Loucy (cell line): Measurements from ENCODE around the gene GDPGP1.

Source experiments
- H2AFZ ChIP-seq: fragments of 200-600 bp; sonication (generic); 2 replicates; pipeline ENCODE4 v1.6.0; 2016; ENCODE audit warnings: antibody characterized with exemption, mild to moderate bottlenecking, low read length, moderate library complexity
- H3F3A ChIP-seq: fragments of 200-600 bp; 2 replicates; pipeline ENCODE4 v1.6.0; 2016; ENCODE audit warnings: antibody characterized with exemption, low read depth, mild to moderate bottlenecking
- H3K27me3 ChIP-seq: fragments of 200-600 bp; sonication (generic); 2 replicates; pipeline ENCODE4 v1.6.1; 2014; ENCODE audit warnings: low read length, mild to moderate bottlenecking; ENCODE audit not compliant: insufficient read depth, poor library complexity, severe bottlenecking
- H3K36me3 ChIP-seq: fragments of 200-600 bp; sonication (generic); 2 replicates; pipeline ENCODE4 v1.6.1; 2016; ENCODE audit warnings: low read length; ENCODE audit not compliant: insufficient read depth
- H3K4me1 ChIP-seq: fragments of 200-600 bp; sonication (generic); 2 replicates; pipeline ENCODE4 v1.5.1; 2014; ENCODE audit warnings: low read length, mild to moderate bottlenecking; ENCODE audit not compliant: insufficient read depth, poor library complexity, severe bottlenecking
- H3K4me2 ChIP-seq: fragments of 200-600 bp; sonication (generic); 2 replicates; pipeline ENCODE4 v1.6.0; 2014; ENCODE audit warnings: antibody characterized with exemption, low read length, low read depth, mild to moderate bottlenecking; ENCODE audit not compliant: poor library complexity, severe bottlenecking
- H3K4me3 ChIP-seq: fragments of 200-600 bp; sonication (generic); 2 replicates; pipeline ENCODE4 v1.5.1; 2014; ENCODE audit warnings: low read length, mild to moderate bottlenecking, mixed read lengths; ENCODE audit not compliant: poor library complexity, severe bottlenecking
- H3K79me2 ChIP-seq: fragments of 200-600 bp; sonication (generic); 2 replicates; pipeline ENCODE4 v1.6.1; 2014; ENCODE audit warnings: low read length; ENCODE audit not compliant: insufficient read depth
- H3K9ac ChIP-seq: fragments of 200-600 bp; sonication (generic); 2 replicates; pipeline ENCODE4 v1.6.0; 2014; ENCODE audit warnings: mild to moderate bottlenecking, low read depth, low read length, moderate library complexity; ENCODE audit not compliant: poor library complexity, severe bottlenecking
- H3K9me2 ChIP-seq: fragments of 200-600 bp; sonication (generic); replicated peaks from 2 replicates; pipeline ENCODE4 v1.6.1; 2016; ENCODE audit warnings: low read depth, low read length, mixed read lengths
- H3K9me3 ChIP-seq: fragments of 200-600 bp; sonication (generic); 2 replicates; pipeline ENCODE4 v1.6.1; 2014; ENCODE audit warnings: mild to moderate bottlenecking, antibody characterized with exemption, low read length, low read depth; ENCODE audit not compliant: insufficient read depth
- H4K20me1 ChIP-seq: fragments of 200-600 bp; sonication (generic); 2 replicates; pipeline ENCODE4 v1.6.0; 2014; ENCODE audit warnings: antibody characterized with exemption, low read length, mild to moderate bottlenecking; ENCODE audit not compliant: insufficient read depth, poor library complexity, severe bottlenecking
- CTCF ChIP-seq: fragments of 200-600 bp; sonication (generic); conservative IDR thresholded peaks from 2 replicates; pipeline ENCODE4 v1.5.1; 2014; ENCODE audit warnings: mild to moderate bottlenecking, antibody characterized with exemption, low read length
- EZH2phosphoT487 ChIP-seq: fragments of 200-600 bp; IDR thresholded peaks from 2 replicates; pipeline ENCODE4 v1.6.1; 2018; ENCODE audit warnings: antibody characterized with exemption, mild to moderate bottlenecking, moderate library complexity, borderline replicate concordance

GDPGP1 gene

DNA sequence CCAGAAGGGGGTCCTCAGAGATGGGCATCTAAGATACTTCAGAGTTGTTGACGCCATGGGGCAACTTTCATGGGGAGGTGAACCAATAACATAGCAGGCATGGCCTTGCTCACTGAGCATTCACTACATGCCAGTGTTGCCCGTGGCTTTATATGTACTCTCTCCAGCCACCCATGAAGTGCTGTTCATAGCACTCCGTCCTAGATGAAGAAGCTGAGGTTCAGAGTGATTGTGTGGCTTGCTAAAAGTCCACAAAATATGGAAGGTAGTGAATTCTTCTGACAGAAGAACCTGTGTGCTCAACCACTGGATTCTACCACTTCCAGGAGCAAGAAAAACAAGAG is 42.7 kb upstream of the GDPGP1 start:
- Histone ChIP-seq H3K4me2 (peak overlapping the region; percentile 60), H3F3A (no peaks in the 10 kb centered on the region), H3K36me3 (no peaks in the 10 kb centered on the region), H3K4me3 (peak overlapping the region; percentile 56), H2AFZ (peak overlapping the region; percentile 66; the same call in 1 of the 2 replicates), H3K9me2 (no peaks in the 10 kb centered on the region), H3K9me3 (no peaks in the 10 kb centered on the region), H3K27me3 (no peaks in the 10 kb centered on the region), H3K79me2 (no peaks in the 10 kb centered on the region), H4K20me1 (no peaks in the 10 kb centered on the region), H3K4me1 (peaks cover 43% of the 10 kb centered on the region), H3K9ac (peak overlapping the region; percentile 56)
- TF ChIP-seq EZH2phosphoT487 (no peak), CTCF (no peak)

DNA sequence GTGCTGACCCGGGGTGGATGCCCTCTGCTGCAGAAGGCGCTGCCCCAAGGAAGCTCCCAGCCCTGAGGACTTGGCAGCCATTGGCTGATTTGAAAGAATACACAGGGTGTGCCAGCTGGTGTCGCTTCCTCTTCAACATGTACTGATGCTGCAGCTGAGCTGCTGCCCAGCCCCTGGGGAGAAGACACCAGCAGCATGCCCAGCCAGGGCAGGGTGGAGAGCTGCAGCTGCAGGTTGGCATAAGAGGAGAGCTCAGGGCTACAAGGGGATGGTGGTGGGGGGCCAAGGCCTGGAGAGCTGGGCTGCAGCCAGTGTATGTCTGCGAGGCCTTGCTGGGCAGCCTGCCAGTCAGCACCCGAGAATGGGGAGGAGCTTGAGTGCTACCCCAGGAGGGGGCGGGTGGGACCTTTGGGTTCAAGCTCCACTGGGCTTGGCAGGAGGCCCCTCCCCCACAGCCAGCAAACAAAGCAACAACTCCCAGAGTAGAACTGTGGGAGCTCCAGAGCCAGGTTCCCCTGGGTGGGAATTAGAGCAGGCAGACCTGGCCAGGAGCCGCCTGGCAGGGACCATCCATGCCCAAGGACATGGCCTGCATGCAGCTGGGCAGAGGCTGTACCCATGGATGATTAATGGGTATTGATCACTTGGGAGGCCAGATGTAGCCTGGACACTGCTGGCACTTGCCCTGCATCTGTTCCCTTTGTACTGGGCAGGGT is 42.1 kb upstream of the GDPGP1 start:
- H3F3A ChIP-seq = no peaks in the 10 kb centered on the region
- no peaks in the 10 kb centered on the region for H3K27me3 ChIP-seq
- no peaks in the 10 kb centered on the region for H3K9me3 ChIP-seq
- H2AFZ ChIP-seq = peak overlapping the region; percentile 66
- no peaks in the 10 kb centered on the region for H3K9me2 ChIP-seq
- peaks cover 43% of the 10 kb centered on the region for H3K4me1 ChIP-seq
- peak overlapping the region; percentile 56 for H3K4me3 ChIP-seq
- H3K36me3 ChIP-seq = no peaks in the 10 kb centered on the region
- peak overlapping the region; percentile 60 for H3K4me2 ChIP-seq
- TF ChIP-seq EZH2phosphoT487 (no peak), CTCF (no peak)
- no peaks in the 10 kb centered on the region for H3K79me2 ChIP-seq
- peak overlapping the region; percentile 56 for H3K9ac ChIP-seq
- no peaks in the 10 kb centered on the region for H4K20me1 ChIP-seq

DNA sequence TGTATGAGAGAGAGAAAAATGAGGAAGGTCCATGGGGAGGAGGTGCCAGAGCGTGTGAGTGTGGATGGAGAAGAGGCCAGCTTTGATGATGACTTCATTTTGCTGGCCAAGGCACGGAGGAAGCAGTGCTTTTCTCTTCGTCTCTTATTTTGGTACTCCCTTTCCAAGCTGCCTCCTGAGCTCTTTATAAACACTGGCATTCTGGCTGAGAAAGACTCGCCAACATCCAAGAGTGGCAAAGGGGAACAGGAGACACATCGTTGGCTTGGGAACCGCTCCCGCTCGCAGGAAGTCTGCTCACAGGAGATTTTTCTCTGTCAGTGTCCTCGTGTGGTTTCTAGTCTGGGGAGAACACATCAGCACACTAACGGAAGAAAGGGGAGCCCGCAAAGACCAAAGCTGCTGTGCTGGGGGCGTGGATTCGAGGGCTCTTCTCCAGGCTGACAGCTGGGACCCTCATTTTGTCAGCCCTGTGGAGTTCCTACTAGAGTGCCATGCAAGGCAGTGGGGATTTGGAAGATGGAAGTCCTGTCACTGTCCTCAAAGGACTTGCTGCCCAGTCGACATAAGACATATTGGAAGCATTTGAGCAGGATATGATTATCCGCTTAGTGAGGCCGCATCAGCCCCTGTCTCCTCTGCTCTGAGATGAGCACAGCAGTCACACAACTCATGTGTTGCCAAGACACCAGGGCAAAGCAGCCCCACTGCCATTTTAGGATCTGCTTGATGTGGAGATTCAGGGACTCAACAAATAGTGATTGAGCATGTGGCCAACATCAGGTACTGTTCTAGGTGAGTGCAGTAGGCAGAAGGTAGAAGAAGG is 40.8 kb upstream of the GDPGP1 start:
- no peaks in the 10 kb centered on the region for H3K36me3 ChIP-seq
- no peaks in the 10 kb centered on the region for H3K9me2 ChIP-seq
- H3K4me2 ChIP-seq = peak overlapping the region; percentile 60
- no peak for TF ChIP-seq EZH2phosphoT487
- no peak for TF ChIP-seq CTCF
- H3K4me1 ChIP-seq = peaks cover 44% of the 10 kb centered on the region
- H3F3A ChIP-seq = no peaks in the 10 kb centered on the region
- peak overlapping the region; percentile 56 for H3K9ac ChIP-seq
- no peak overlapping the region for H3K4me3 ChIP-seq
- H2AFZ ChIP-seq = no peak overlapping the region
- H3K79me2 ChIP-seq = no peaks in the 10 kb centered on the region
- no peaks in the 10 kb centered on the region for H3K9me3 ChIP-seq
- H3K27me3 ChIP-seq = no peaks in the 10 kb centered on the region
- H4K20me1 ChIP-seq = no peaks in the 10 kb centered on the region
